Measurements from ENCODE around the gene CLCN6.

CLCN6 gene

GRCh38 chr1:11831945-11832725, 26.1 kb downstream of the CLCN6 start:
- DNase-seq (ENCODE audit: extremely low spot score), result no peak
- POLR2A ChIA-PET, result no interaction called here
- CTCF ChIA-PET, result interaction anchor here (1.5 to 1.6 kb wide), 3 partner anchors 38 to 135 kb away, joined by 3 to 9 read pairs (median 5); no protein-coding TSS in a partner anchor
- TF ChIP-seq, protein P1, sequence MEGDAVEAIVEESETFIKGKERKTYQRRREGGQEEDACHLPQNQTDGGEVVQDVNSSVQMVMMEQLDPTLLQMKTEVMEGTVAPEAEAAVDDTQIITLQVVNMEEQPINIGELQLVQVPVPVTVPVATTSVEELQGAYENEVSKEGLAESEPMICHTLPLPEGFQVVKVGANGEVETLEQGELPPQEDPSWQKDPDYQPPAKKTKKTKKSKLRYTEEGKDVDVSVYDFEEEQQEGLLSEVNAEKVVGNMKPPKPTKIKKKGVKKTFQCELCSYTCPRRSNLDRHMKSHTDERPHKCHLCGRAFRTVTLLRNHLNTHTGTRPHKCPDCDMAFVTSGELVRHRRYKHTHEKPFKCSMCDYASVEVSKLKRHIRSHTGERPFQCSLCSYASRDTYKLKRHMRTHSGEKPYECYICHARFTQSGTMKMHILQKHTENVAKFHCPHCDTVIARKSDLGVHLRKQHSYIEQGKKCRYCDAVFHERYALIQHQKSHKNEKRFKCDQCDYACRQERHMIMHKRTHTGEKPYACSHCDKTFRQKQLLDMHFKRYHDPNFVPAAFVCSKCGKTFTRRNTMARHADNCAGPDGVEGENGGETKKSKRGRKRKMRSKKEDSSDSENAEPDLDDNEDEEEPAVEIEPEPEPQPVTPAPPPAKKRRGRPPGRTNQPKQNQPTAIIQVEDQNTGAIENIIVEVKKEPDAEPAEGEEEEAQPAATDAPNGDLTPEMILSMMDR (IDR thresholded peaks at IDR 0.05; ENCODE audit: control extremely low read depth, extremely low read depth, low read depth, missing control alignments), result no peak

- DNase-seq (ENCODE audit: extremely low spot score), result no peak
- TF ChIP-seq, protein P1 (IDR thresholded peaks at IDR 0.05; ENCODE audit: control extremely low read depth, extremely low read depth, low read depth, missing control alignments), result no peak
- ChIA-PET POLR2A (no interaction called here), CTCF (interaction anchor here (1.3 kb wide), 1 partner anchor 74 kb away, joined by 3 read pairs; no protein-coding TSS in a partner anchor)
These were observed 27.5 kb downstream of the CLCN6 start for GRCh38 chr1:11833497-11833896.

GRCh38 chr1:11833900-11834299, 27.9 kb downstream of the CLCN6 start:
- no peak for DNase-seq (ENCODE audit: extremely low spot score)
- CTCF ChIA-PET, result interaction anchor here (1.3 kb wide), 1 partner anchor 74 kb away, joined by 3 read pairs; no protein-coding TSS in a partner anchor
- POLR2A ChIA-PET, result no interaction called here
- TF ChIP-seq, protein P1 (IDR thresholded peaks at IDR 0.05; ENCODE audit: control extremely low read depth, extremely low read depth, low read depth, missing control alignments), result no peak

DNA sequence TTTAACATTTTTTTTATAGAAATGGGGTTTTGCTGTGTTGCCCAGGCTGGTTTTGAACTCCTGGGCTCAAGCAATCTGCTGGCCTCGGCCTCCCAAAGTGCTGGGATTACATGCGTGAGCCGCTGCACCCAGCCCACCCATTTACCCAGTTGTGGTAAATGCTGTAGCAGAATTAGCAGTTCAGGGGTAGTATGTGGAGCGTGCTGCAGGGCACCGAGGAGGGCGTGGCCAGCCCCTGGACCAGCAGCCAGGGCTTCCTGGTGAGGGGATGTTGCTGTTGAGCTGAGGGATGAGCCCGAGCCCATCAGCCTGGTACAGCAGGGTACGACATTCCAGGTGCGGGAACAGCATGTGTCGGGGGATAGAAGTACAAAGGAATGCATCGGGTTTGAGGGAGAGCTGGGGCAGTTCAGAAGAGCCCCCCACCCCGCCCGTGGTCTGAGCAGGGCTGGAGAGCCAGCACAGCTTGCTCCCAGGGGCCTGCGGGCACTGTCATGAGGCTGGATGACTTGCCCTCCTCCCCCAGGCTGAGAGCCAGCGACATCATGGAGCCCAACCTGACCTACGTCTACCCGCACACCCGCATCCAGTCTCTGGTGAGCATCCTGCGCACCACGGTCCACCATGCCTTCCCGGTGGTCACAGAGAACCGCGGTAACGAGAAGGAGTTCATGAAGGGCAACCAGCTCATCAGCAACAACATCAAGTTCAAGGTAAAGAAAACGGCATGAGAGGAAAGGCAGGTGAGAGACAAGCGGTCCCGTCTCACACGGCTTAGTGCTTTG, 29.6 kb downstream of the CLCN6 start:
- no peak for DNase-seq (ENCODE audit: extremely low spot score)
- POLR2A ChIA-PET, result interaction anchor here (2.1 to 2.5 kb wide), 2 partner anchors 72 to 74 kb away, joined by 9 to 13 read pairs; no protein-coding TSS in a partner anchor
- CTCF ChIA-PET, result interaction anchor here (1.3 to 1.8 kb wide), 3 partner anchors 21 to 131 kb away, joined by 4 to 5 read pairs (median 4); no protein-coding TSS in a partner anchor
- TF ChIP-seq, protein P1 (IDR thresholded peaks at IDR 0.05; ENCODE audit: control extremely low read depth, extremely low read depth, low read depth, missing control alignments), result no peak

DNA sequence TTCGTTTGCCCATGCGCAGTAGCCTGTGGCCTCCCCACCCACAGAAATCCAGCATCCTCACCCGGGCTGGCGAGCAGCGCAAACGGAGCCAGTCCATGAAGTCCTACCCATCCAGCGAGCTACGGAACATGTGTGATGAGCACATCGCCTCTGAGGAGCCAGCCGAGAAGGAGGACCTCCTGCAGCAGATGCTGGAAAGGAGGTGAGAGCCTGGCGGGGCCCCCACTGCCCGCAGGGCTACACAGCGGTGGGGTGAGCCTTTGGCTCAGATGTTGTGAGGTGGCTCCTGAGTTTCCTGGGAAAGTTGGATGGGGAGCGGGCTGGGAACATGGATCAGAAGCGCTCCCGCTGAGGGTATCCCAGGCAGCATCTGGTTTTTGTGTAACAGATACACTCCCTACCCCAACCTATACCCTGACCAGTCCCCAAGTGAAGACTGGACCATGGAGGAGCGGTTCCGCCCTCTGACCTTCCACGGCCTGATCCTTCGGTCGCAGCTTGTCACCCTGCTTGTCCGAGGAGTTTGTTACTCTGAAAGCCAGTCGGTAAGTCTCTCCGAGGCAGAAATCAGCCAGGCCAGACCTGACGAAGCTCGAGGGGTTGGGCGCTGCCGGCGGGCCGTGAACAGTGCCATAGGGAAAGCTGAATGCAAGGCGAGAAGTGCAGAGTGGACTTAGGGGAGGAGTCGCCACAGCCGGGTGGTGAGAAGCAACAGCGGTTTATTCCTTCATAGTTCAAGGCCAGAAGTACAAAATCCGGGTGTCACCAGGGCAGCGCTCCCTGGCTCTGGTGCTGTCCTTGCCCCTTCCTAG, 31.2 kb downstream of the CLCN6 start:
- TF ChIP-seq, protein P1 (IDR thresholded peaks at IDR 0.05; ENCODE audit: control extremely low read depth, extremely low read depth, low read depth, missing control alignments), result no peak
- no peak for DNase-seq (ENCODE audit: extremely low spot score)
- POLR2A ChIA-PET, result interaction anchor here (0.6 to 2.5 kb wide), 3 partner anchors 71 to 386 kb away, joined by 4 to 13 read pairs (median 9); no protein-coding TSS in a partner anchor
- CTCF ChIA-PET, result interaction anchor here (1.0 to 5.3 kb wide), 10 partner anchors 8 to 141 kb away, joined by 3 to 49 read pairs (median 4); partner anchors contain the start of gene NPPA
